GM12878 (cell line): ENCODE results near the gene FOXF1. TPM values are rescaled to one million over a fixed set of nuclear protein-coding genes. Genes with fewer than 3 reads are reported as not detected.

Experiments used
- ATAC-seq: fragments of 200-7000 bp; cut with Tn5 transposase; 3 replicates; pipeline ENCODE4 v1.9.1; 2020; ENCODE audit warnings: mild to moderate bottlenecking, moderate library complexity
- BruUV-seq: library from RNA; stranded (reverse); fragments of 400-500 nt; replicated peaks from 2 replicates; lab custom pipeline; 2021; lab: Mats Ljungman, UMichigan
- CTCF ChIA-PET: fragments of 300-600 bp; sonication (Branson Sonifier 250); formaldehyde crosslinking; extraction: SDS; loops from one replicate; lab custom pipeline; 2021; ENCODE audit warnings: inconsistent platforms; lab: Yijun Ruan, JAX
- POLR2A ChIA-PET: fragments of 350-600 bp; formaldehyde crosslinking; extraction: SDS; loops from one replicate; lab custom pipeline; 2021; ENCODE audit warnings: inconsistent platforms; lab: Charles Lee
- RAD21 ChIA-PET: fragments of 300-600 bp; sonication (Branson Sonifier 250); formaldehyde crosslinking; loops from one replicate; lab custom pipeline; 2023; ENCODE audit warnings: antibody characterized with exemption; ENCODE audit not compliant: unreplicated experiment; lab: Charles Lee
- SMC1A ChIA-PET: fragments of 300-600 bp; sonication (Branson Sonifier 250); formaldehyde crosslinking; loops from one replicate; lab custom pipeline; 2023; ENCODE audit not compliant: unreplicated experiment, uncharacterized antibody; lab: Charles Lee
- DNase-seq: peaks from one replicate; pipeline ENCODE4 v3.0.0-alpha.2; 2011; ENCODE audit warnings: low read depth, low spot score
- FAIRE-seq: peaks from 3 replicates; lab custom pipeline; 2011; peaks lifted over from hg19 to GRCh38; lab: Jason Lieb, UNC
- H2AFZ ChIP-seq: 2 replicates; pipeline ENCODE4 v1.6.0; 2011; ENCODE audit warnings: low read depth, low read length, control low read depth; ENCODE audit not compliant: control insufficient read depth
- H3K27ac ChIP-seq: 2 replicates; pipeline ENCODE4 v1.5.1; 2011; ENCODE audit warnings: control low read depth; ENCODE audit not compliant: control insufficient read depth, insufficient read depth
- H3K27me3 ChIP-seq, 2 experiments: replicated peaks in 1 of 2; 2 replicates each; pipeline versions ENCODE4 v1.6.0 to v1.6.1; 2011; ENCODE audit warnings: low read length in 1 of 2; ENCODE audit not compliant: control insufficient read depth in 2 of 2, insufficient read depth in 2 of 2
- H3K36me3 ChIP-seq, 2 experiments: 2 replicates each; pipeline ENCODE4 v1.5.1; 2011; ENCODE audit warnings: low read length in 1 of 2; ENCODE audit not compliant: control insufficient read depth in 2 of 2, insufficient read depth in 2 of 2
- H3K4me1 ChIP-seq: 2 replicates; pipeline ENCODE4 v1.6.1; 2011; ENCODE audit warnings: mild to moderate bottlenecking, low read length, moderate library complexity, mixed read lengths; ENCODE audit not compliant: control insufficient read depth, insufficient read depth
- H3K4me2 ChIP-seq: 2 replicates; pipeline ENCODE4 v1.6.0; 2011; ENCODE audit warnings: control low read depth; ENCODE audit not compliant: control insufficient read depth, insufficient read depth
- H3K4me3 ChIP-seq: fragments of 200-600 bp; sonication (generic); 2 replicates; pipeline ENCODE4 v1.5.1; 2016
- H3K79me2 ChIP-seq: 2 replicates; pipeline ENCODE4 v1.6.0; 2011; ENCODE audit warnings: low read length; ENCODE audit not compliant: control insufficient read depth, insufficient read depth
- H3K9ac ChIP-seq: 2 replicates; pipeline ENCODE4 v1.8.0; 2011; ENCODE audit warnings: low read length, control low read depth, mixed read lengths; ENCODE audit not compliant: control insufficient read depth, insufficient read depth
- H3K9me3 ChIP-seq: replicated peaks from 3 replicates; pipeline ENCODE4 v1.5.1; 2011; ENCODE audit warnings: mild to moderate bottlenecking, low read length; ENCODE audit not compliant: control insufficient read depth, insufficient read depth
- H4K20me1 ChIP-seq: 2 replicates; pipeline ENCODE4 v1.6.0; 2011; ENCODE audit not compliant: control insufficient read depth, insufficient read depth
- BCLAF1 ChIP-seq: fragments of 450-650 bp; IDR thresholded peaks from 2 replicates; pipeline ENCODE4 v1.6.1; 2017; ENCODE audit warnings: antibody characterized with exemption, mild to moderate bottlenecking, moderate library complexity
- CHD2 ChIP-seq: IDR thresholded peaks from 2 replicates; pipeline ENCODE4 v1.6.1; 2011; ENCODE audit warnings: low read depth, low read length, improper control_type of control experiment, borderline replicate concordance
- IKZF2 ChIP-seq, 2 experiments: fragments of 450-650 bp; IDR thresholded peaks; 2 replicates each; pipeline ENCODE4 v1.6.1; 2017; ENCODE audit warnings: mild to moderate bottlenecking in 2 of 2, moderate library complexity in 2 of 2
- MEF2B ChIP-seq: fragments of 450-650 bp; IDR thresholded peaks from 2 replicates; pipeline ENCODE4 v1.6.1; 2018; ENCODE audit warnings: mild to moderate bottlenecking, moderate library complexity; ENCODE audit not compliant: partially characterized antibody, poor library complexity, severe bottlenecking
- NKRF ChIP-seq: fragments of 450-650 bp; conservative IDR thresholded peaks from 2 replicates; pipeline ENCODE4 v1.6.1; 2017; ENCODE audit warnings: mild to moderate bottlenecking, moderate library complexity
- PAX5 ChIP-seq: IDR thresholded peaks from 2 replicates; pipeline ENCODE4 v1.6.1; 2011; ENCODE audit warnings: low read depth, low read length, borderline replicate concordance
- RAD21 ChIP-seq: IDR thresholded peaks from 2 replicates; pipeline ENCODE4 v1.6.1; 2011; ENCODE audit warnings: mild to moderate bottlenecking, low read depth, low read length, moderate library complexity; ENCODE audit not compliant: insufficient read depth
- RUNX3 ChIP-seq: IDR thresholded peaks from 2 replicates; pipeline ENCODE4 v1.6.1; 2012; ENCODE audit warnings: low read length, inconsistent platforms
- TCF3 ChIP-seq: IDR thresholded peaks from 2 replicates; pipeline ENCODE4 v1.6.1; 2012; ENCODE audit warnings: low read depth, mild to moderate bottlenecking, low read length, borderline replicate concordance; ENCODE audit not compliant: insufficient read depth
- ZNF217 ChIP-seq: fragments of 450-650 bp; IDR thresholded peaks from 2 replicates; pipeline ENCODE4 v1.6.1; 2017; ENCODE audit warnings: antibody characterized with exemption, mild to moderate bottlenecking
- ZSCAN29 ChIP-seq: fragments of 450-650 bp; IDR thresholded peaks from 2 replicates; pipeline ENCODE4 v1.6.1; 2017; ENCODE audit warnings: mild to moderate bottlenecking, moderate library complexity
- WGBS: methylation state at CpG from one replicate; pipeline ENCODE4 v1.1.6; 2016; ENCODE audit warnings: low lambda C conversion rate; ENCODE audit not compliant: insufficient replicate concordance, insufficient coverage; ENCODE audit errors: missing lambda C conversion rate; 5-methylcytosine and 5-hydroxymethylcytosine counted together
- in situ Hi-C: fragments of 300-500 bp; cut with MboI; formaldehyde crosslinking; loops from 9 replicates; pipeline ENCODE4 v1.14.3; 2018; ENCODE audit warnings: mixed read lengths
- intact Hi-C: fragments of 100-400 bp; cut with micrococcal nuclease; formaldehyde crosslinking; loops from one replicate; pipeline ENCODE4 v1.14.2; 2022; ENCODE audit not compliant: unreplicated experiment
- polyA plus RNA-seq, 11 experiments: library from polyadenylated mRNA; depleted of rRNA in 4 of 11; unstranded in 6 of 11; stranded (reverse) in 5 of 11; fragments of >200 nt; fragmentation: Nextera tagmentation in 4 of 11; fragmentation: Illumina TruSeq in 1 of 11; extraction: Ambion mirVana in 4 of 11; extraction: Trizol in 1 of 11; gene quantifications; 1 replicate in 1 of 11; 2 replicates in 10 of 11; pipeline versions ENCODE4 v1.2.1 to v1.2.3, GENCODE V29; 2011 to 2016; ENCODE audit warnings: inconsistent platforms in 2 of 11, missing spikeins in 2 of 11, low read depth in 1 of 11
- total RNA-seq, 4 experiments: library from RNA; depleted of rRNA in 3 of 4; stranded (reverse); fragments of >200 nt in 3 of 4; fragmentation: Illumina TruSeq in 1 of 4; extraction: Trizol in 1 of 4; gene quantifications; 2 replicates each; pipeline versions ENCODE4 v1.2.1 to v1.2.3, GENCODE V29; 2013 to 2021
- TF ChIP-seq, protein P1 (sequence below), 3 experiments: IDR thresholded peaks in 2 of 3; conservative IDR thresholded peaks in 1 of 3; 2 replicates each; pipeline ENCODE4 v1.5.1; 2011; ENCODE audit warnings: low read depth in 3 of 3, low read length in 3 of 3, mild to moderate bottlenecking in 3 of 3, control low read depth in 2 of 3, moderate library complexity in 2 of 3, inconsistent platforms in 1 of 3, mixed read lengths in 1 of 3; ENCODE audit not compliant: control insufficient read depth in 2 of 3, insufficient read depth in 1 of 3; ENCODE audit errors: extremely low read depth in 1 of 3

FOXF1 gene
- total and polyA plus RNA-seq, 10 of the 15 experiments (the other 5 are each of a cell fraction or from before 2014, with no cell fraction given): 0.01 TPM; not detected in 9

DNA sequence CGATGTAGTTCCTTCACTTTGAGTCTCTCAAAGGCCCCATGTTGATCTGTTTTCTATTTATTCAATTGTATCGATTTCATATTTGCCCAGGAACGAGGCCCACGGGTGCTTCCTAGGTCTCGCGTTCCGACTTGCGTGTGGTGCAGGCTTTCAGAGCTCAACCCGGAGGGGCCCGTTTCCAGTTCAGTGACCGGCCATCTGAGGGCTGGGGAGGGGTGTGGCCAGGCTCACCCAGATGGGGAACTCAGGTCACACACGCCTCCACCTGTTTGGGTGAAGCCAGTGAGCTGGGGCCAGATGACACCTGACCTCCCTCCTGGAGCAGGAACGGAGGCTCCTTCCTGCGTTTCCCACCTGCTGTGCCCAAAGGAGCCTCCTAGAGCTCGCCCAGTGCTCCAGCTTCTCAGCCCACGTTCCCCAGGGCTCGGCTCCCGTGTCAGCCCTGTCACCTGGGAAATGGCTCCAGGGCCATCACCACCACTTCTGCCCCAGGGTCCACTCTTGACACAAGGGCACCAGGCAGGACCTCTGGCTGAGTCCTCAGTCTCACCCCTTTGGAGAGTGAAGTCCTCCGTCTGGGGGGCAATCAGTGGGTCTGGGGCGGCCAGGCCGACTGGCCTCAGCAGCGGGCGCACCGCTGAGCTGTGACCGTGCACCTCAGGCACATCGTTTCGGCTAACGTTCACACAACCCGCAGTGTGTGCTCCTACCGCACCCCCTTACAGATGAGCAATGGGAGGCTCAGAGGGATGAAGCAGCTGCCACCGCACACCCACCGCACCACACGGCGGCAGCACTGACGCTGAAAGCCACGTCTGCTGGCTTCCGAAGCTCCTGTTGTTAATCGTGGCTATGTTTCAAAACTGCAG, 18.0 kb downstream of the FOXF1 start:
- RAD21 ChIA-PET: no interaction called here
- intact Hi-C loops: no loop called here

More for the DNA sequence above, 18.0 kb downstream of the FOXF1 start:
- H3K4me1 ChIP-seq: no peaks in the 10 kb centered on the region
- no peak overlapping the region for H3K27ac ChIP-seq
- H3K27me3 ChIP-seq: no peaks in the 10 kb centered on the region
- no peaks in the 10 kb centered on the region for H3K79me2 ChIP-seq
- H3K36me3 ChIP-seq: no peaks in the 10 kb centered on the region; a peak in 1 of 4 replicates
- ChIA-PET POLR2A (no interaction called here), CTCF (interaction anchor here (2.3 kb wide), 1 partner anchor 10 kb away, joined by 10 read pairs; no protein-coding TSS in a partner anchor), SMC1A (no interaction called here)
- ATAC-seq: no peak
- H4K20me1 ChIP-seq: no peaks in the 10 kb centered on the region
- no TSS peak for BruUV-seq
- H3K9ac ChIP-seq: no peak overlapping the region
- no peak overlapping the region for H3K4me3 ChIP-seq
- TF ChIP-seq RAD21: no peak
- TF ChIP-seq ZNF217: no peak
- TF ChIP-seq, protein P1, sequence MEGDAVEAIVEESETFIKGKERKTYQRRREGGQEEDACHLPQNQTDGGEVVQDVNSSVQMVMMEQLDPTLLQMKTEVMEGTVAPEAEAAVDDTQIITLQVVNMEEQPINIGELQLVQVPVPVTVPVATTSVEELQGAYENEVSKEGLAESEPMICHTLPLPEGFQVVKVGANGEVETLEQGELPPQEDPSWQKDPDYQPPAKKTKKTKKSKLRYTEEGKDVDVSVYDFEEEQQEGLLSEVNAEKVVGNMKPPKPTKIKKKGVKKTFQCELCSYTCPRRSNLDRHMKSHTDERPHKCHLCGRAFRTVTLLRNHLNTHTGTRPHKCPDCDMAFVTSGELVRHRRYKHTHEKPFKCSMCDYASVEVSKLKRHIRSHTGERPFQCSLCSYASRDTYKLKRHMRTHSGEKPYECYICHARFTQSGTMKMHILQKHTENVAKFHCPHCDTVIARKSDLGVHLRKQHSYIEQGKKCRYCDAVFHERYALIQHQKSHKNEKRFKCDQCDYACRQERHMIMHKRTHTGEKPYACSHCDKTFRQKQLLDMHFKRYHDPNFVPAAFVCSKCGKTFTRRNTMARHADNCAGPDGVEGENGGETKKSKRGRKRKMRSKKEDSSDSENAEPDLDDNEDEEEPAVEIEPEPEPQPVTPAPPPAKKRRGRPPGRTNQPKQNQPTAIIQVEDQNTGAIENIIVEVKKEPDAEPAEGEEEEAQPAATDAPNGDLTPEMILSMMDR (IDR thresholded peaks at IDR 0.05 in 2 of 3, conservative IDR thresholded peaks at IDR 0.05 in 1 of 3; ENCODE audit: control insufficient read depth in 2 of 3, extremely low read depth in 1 of 3, insufficient read depth in 1 of 3, low read depth in 3 of 3, low read length in 3 of 3): no peak
- TF ChIP-seq IKZF2 (IDR thresholded peaks at IDR 0.05): no peak
- no peak for TF ChIP-seq CHD2
- TF ChIP-seq BCLAF1: no peak
- no peak for TF ChIP-seq PAX5
- TF ChIP-seq MEF2B: no peak
- no peak for TF ChIP-seq NKRF
- no peak for TF ChIP-seq RUNX3
- TF ChIP-seq ZSCAN29: no peak
- TF ChIP-seq TCF3: no peak
- 90% methylated on average over 35 of the region's 38 CpGs for WGBS
- H3K9me3 ChIP-seq: no peaks in the 10 kb centered on the region
- no peak overlapping the region for H3K4me2 ChIP-seq
- no peak for DNase-seq
- no peak overlapping the region for H2AFZ ChIP-seq
- in situ Hi-C loops: no loop called here
- no peak for FAIRE-seq
